GM21360 (cell line): ENCODE data around the gene ZBED4.
A peak's percentile ranks its signal among the peaks of the same experiment; 100 is the strongest.
"Not testable (repeated sequence)": the region's sequence is repeated elsewhere in the genome, so short reads cannot be mapped to it uniquely, and the experiment has no call there.

Experiments used
- ATAC-seq: cut with Tn5 transposase; IDR thresholded peaks from one replicate; pipeline ENCODE4 v1.9.1; 2021; ENCODE audit warnings: mild to moderate bottlenecking, moderate library complexity; ENCODE audit not compliant: unreplicated experiment

The ZBED4 gene

GRCh38 chr22:49852898-49853894 lies at the start of gene ZBED4:
TSS of gene ZBED4 (plus strand) at chr22:49853844. CDS start at chr22:49883663, 29,819 bp downstream.
- peak; percentile 78 for ATAC-seq

GRCh38 chr22:49807129-49807528 lies 46.5 kb upstream of the ZBED4 start:
- no peak for ATAC-seq

- no peak for ATAC-seq
Measured at GRCh38 chr22:49807780-49808708, 45.6 kb upstream of the ZBED4 start.

- no peak for ATAC-seq
Measured at GRCh38 chr22:49810363-49811019, 43.2 kb upstream of the ZBED4 start.

- ATAC-seq, result no peak
Measured at GRCh38 chr22:49811020-49811791, 42.4 kb upstream of the ZBED4 start.

- no peak for ATAC-seq
Measured at GRCh38 chr22:49812838-49813237, 40.8 kb upstream of the ZBED4 start.

- no peak for ATAC-seq
Measured at GRCh38 chr22:49814164-49814686, 39.4 kb upstream of the ZBED4 start.

- no peak for ATAC-seq
Measured at GRCh38 chr22:49814856-49815255, 38.8 kb upstream of the ZBED4 start.

- ATAC-seq, result no peak
Measured at GRCh38 chr22:49815641-49816091, 38.0 kb upstream of the ZBED4 start.

GRCh38 chr22:49817359-49817758 lies 36.3 kb upstream of the ZBED4 start:
- ATAC-seq, result no peak

- no peak for ATAC-seq
Measured at GRCh38 chr22:49820984-49821383, 32.7 kb upstream of the ZBED4 start.

- ATAC-seq, result not testable (repeated sequence)
Measured at GRCh38 chr22:49821741-49822140, 31.9 kb upstream of the ZBED4 start.

GRCh38 chr22:49823289-49824045 lies 30.2 kb upstream of the ZBED4 start:
- ATAC-seq, result no peak

GRCh38 chr22:49824185-49824925 lies 29.3 kb upstream of the ZBED4 start:
- ATAC-seq, result no peak

- no peak for ATAC-seq
Measured at GRCh38 chr22:49824936-49825335, 28.7 kb upstream of the ZBED4 start.

GRCh38 chr22:49825436-49825835 lies 28.2 kb upstream of the ZBED4 start:
- ATAC-seq, result no peak

GRCh38 chr22:49825944-49826602 lies 27.6 kb upstream of the ZBED4 start:
- no peak for ATAC-seq
